HEK293 (cell line): ENCODE measurements around the gene UBIAD1.
A peak's percentile ranks its signal among the peaks of the same experiment; 100 is the strongest.

Experiments
- CTCF ChIA-PET: fragments of 350-600 bp; formaldehyde crosslinking; extraction: SDS; loops from one replicate; lab custom pipeline; 2021; ENCODE audit warnings: antibody characterized with exemption; lab: Yijun Ruan, JAX
- POLR2A ChIA-PET: fragments of 300-600 bp; formaldehyde crosslinking; extraction: SDS; loops from one replicate; lab custom pipeline; 2020; ENCODE audit warnings: antibody characterized with exemption, inconsistent platforms; lab: Yijun Ruan, JAX
- H3K27ac ChIP-seq: fragments of 200-500 bp; sonication (Bioruptor generic); 2 replicates; pipeline ENCODE4 v1.5.1; 2014; ENCODE audit warnings: low read depth, low read length, control low read depth, inconsistent platforms; ENCODE audit errors: extremely low read depth
- H3K36me3 ChIP-seq, 2 experiments: fragments of 200-500 bp in 1 of 2; sonication (Bioruptor generic) in 1 of 2; 1 replicate in 1 of 2; 2 replicates in 1 of 2; pipeline ENCODE4 v1.5.1; 2014 to 2017; ENCODE audit warnings: inconsistent platforms in 2 of 2, low read length in 2 of 2; ENCODE audit not compliant: control insufficient read depth in 2 of 2, insufficient read depth in 1 of 2
- H3K4me1 ChIP-seq: fragments of 200-500 bp; sonication (Bioruptor generic); 2 replicates; pipeline ENCODE4 v1.5.1; 2014; ENCODE audit warnings: mild to moderate bottlenecking, low read length, inconsistent platforms; ENCODE audit not compliant: control insufficient read depth, insufficient read depth
- H3K4me3 ChIP-seq: 2 replicates; pipeline ENCODE4 v1.5.1; 2011; ENCODE audit warnings: low read depth, mild to moderate bottlenecking, control low read depth, low read length, moderate library complexity
- H3K9me3 ChIP-seq: fragments of 200-500 bp; sonication (Bioruptor generic); 2 replicates; pipeline ENCODE4 v1.5.1; 2014; ENCODE audit warnings: low read depth, low read length, inconsistent platforms; ENCODE audit not compliant: control insufficient read depth, insufficient read depth
- AEBP2 ChIP-seq: fragments of 450-650 bp; formaldehyde crosslinking; IDR thresholded peaks from 2 replicates; pipeline ENCODE4 v1.5.1; 2016; ENCODE audit warnings: missing biosample characterization, missing genetic modification characterization, borderline replicate concordance
- BCL11A ChIP-seq: fragments of 450-650 bp; formaldehyde crosslinking; IDR thresholded peaks from 2 replicates; pipeline ENCODE4 v1.5.1; 2016; ENCODE audit warnings: low read depth, missing biosample characterization, missing genetic modification characterization
- FEZF1 ChIP-seq: fragments of 450-650 bp; formaldehyde crosslinking; IDR thresholded peaks from 2 replicates; pipeline ENCODE4 v1.5.1; 2016; ENCODE audit warnings: missing biosample characterization, missing genetic modification characterization
- GLI2 ChIP-seq: fragments of 450-650 bp; formaldehyde crosslinking; IDR thresholded peaks from 2 replicates; pipeline ENCODE4; 2017; ENCODE audit warnings: missing biosample characterization, missing genetic modification characterization, low read depth, borderline replicate concordance
- KLF1 ChIP-seq: fragments of 450-650 bp; formaldehyde crosslinking; IDR thresholded peaks from 2 replicates; pipeline ENCODE4 v1.5.1; 2016; ENCODE audit warnings: missing biosample characterization, missing genetic modification characterization
- SP3 ChIP-seq: fragments of 450-650 bp; formaldehyde crosslinking; IDR thresholded peaks from 2 replicates; pipeline ENCODE4 v1.5.1; 2016; ENCODE audit warnings: missing biosample characterization, missing genetic modification characterization
- SP7 ChIP-seq: fragments of 450-650 bp; formaldehyde crosslinking; IDR thresholded peaks from 2 replicates; pipeline ENCODE4 v1.5.1; 2016; ENCODE audit warnings: missing biosample characterization, missing genetic modification characterization
- ZBTB17 ChIP-seq: fragments of 450-650 bp; formaldehyde crosslinking; IDR thresholded peaks from 2 replicates; pipeline ENCODE4 v1.5.1; 2016; ENCODE audit warnings: missing biosample characterization, missing genetic modification characterization
- ZBTB20 ChIP-seq: fragments of 450-650 bp; formaldehyde crosslinking; IDR thresholded peaks from 2 replicates; pipeline ENCODE4 v1.5.1; 2016; ENCODE audit warnings: missing biosample characterization, missing genetic modification characterization
- ZFP3 ChIP-seq: fragments of 450-650 bp; formaldehyde crosslinking; IDR thresholded peaks from 2 replicates; pipeline ENCODE4 v1.5.1; 2016; ENCODE audit warnings: low read depth, missing biosample characterization, missing genetic modification characterization
- ZNF132 ChIP-seq: fragments of 450-650 bp; formaldehyde crosslinking; IDR thresholded peaks from 2 replicates; pipeline ENCODE4 v1.5.1; 2017; ENCODE audit warnings: missing biosample characterization, missing genetic modification characterization, borderline replicate concordance
- ZNF223 ChIP-seq: fragments of 450-650 bp; formaldehyde crosslinking; IDR thresholded peaks from 2 replicates; pipeline ENCODE4 v1.5.1; 2016; ENCODE audit warnings: missing biosample characterization, missing genetic modification characterization
- ZNF239 ChIP-seq: fragments of 450-650 bp; formaldehyde crosslinking; IDR thresholded peaks from 2 replicates; pipeline ENCODE4 v1.5.1; 2016; ENCODE audit warnings: missing biosample characterization, missing genetic modification characterization
- ZNF292 ChIP-seq: fragments of 450-650 bp; formaldehyde crosslinking; IDR thresholded peaks from 2 replicates; pipeline ENCODE4 v1.5.1; 2016; ENCODE audit warnings: low read depth, missing biosample characterization, missing genetic modification characterization, borderline replicate concordance
- ZNF335 ChIP-seq: fragments of 450-650 bp; formaldehyde crosslinking; conservative IDR thresholded peaks from 2 replicates; pipeline ENCODE4 v1.5.1; 2016; ENCODE audit warnings: missing biosample characterization, missing genetic modification characterization
- ZNF341 ChIP-seq: fragments of 450-650 bp; formaldehyde crosslinking; IDR thresholded peaks from 2 replicates; pipeline ENCODE4; 2016; ENCODE audit warnings: low read depth, missing biosample characterization, missing genetic modification characterization
- ZNF354C ChIP-seq: fragments of 450-650 bp; formaldehyde crosslinking; IDR thresholded peaks from 2 replicates; pipeline ENCODE4 v1.5.1; 2016; ENCODE audit warnings: missing biosample characterization, missing genetic modification characterization, low read depth, borderline replicate concordance
- ZNF558 ChIP-seq: fragments of 450-650 bp; formaldehyde crosslinking; IDR thresholded peaks from 2 replicates; pipeline ENCODE4 v1.5.1; 2016; ENCODE audit warnings: missing biosample characterization, missing genetic modification characterization
- ZNF560 ChIP-seq: fragments of 450-650 bp; formaldehyde crosslinking; IDR thresholded peaks from 2 replicates; pipeline ENCODE4 v1.5.1; 2017; ENCODE audit warnings: missing biosample characterization, missing genetic modification characterization, borderline replicate concordance
- ZNF585B ChIP-seq: fragments of 450-650 bp; formaldehyde crosslinking; IDR thresholded peaks from 2 replicates; pipeline ENCODE4 v1.5.1; 2016; ENCODE audit warnings: missing biosample characterization, missing genetic modification characterization
- ZNF623 ChIP-seq: fragments of 450-650 bp; formaldehyde crosslinking; IDR thresholded peaks from 2 replicates; pipeline ENCODE4 v1.5.1; 2016; ENCODE audit warnings: missing biosample characterization, missing genetic modification characterization
- ZNF639 ChIP-seq: fragments of 450-650 bp; formaldehyde crosslinking; IDR thresholded peaks from 2 replicates; pipeline ENCODE4 v1.5.1; 2016; ENCODE audit warnings: missing biosample characterization, missing genetic modification characterization
- ZNF645 ChIP-seq: fragments of 450-650 bp; formaldehyde crosslinking; IDR thresholded peaks from 2 replicates; pipeline ENCODE4; 2016; ENCODE audit warnings: missing biosample characterization, missing genetic modification characterization
- ZNF792 ChIP-seq: fragments of 450-650 bp; formaldehyde crosslinking; IDR thresholded peaks from 2 replicates; pipeline ENCODE4 v1.5.1; 2016; ENCODE audit warnings: missing biosample characterization, missing genetic modification characterization
- ZNF830 ChIP-seq: fragments of 450-650 bp; IDR thresholded peaks from 2 replicates; pipeline ENCODE4 v1.5.0; 2018; ENCODE audit warnings: missing biosample characterization, missing genetic modification characterization, low read depth, mild to moderate bottlenecking, moderate library complexity
- ZSCAN30 ChIP-seq: fragments of 450-650 bp; IDR thresholded peaks from 2 replicates; pipeline ENCODE4 v1.5.1; 2018; ENCODE audit warnings: missing biosample characterization, mild to moderate bottlenecking, missing genetic modification characterization, moderate library complexity
- TF ChIP-seq, protein P1 (sequence below): fragments of 450-650 bp; formaldehyde crosslinking; IDR thresholded peaks from 2 replicates; pipeline ENCODE4 v1.5.1; 2016; ENCODE audit warnings: missing biosample characterization, missing genetic modification characterization
- TF ChIP-seq, protein P2 (sequence below): fragments of 450-650 bp; formaldehyde crosslinking; IDR thresholded peaks from 2 replicates; pipeline ENCODE4 v1.5.1; 2017; ENCODE audit warnings: missing biosample characterization, missing genetic modification characterization
- TF ChIP-seq, protein P3 (sequence below): fragments of 450-650 bp; formaldehyde crosslinking; IDR thresholded peaks from 2 replicates; pipeline ENCODE4 v1.5.1; 2016; ENCODE audit warnings: missing biosample characterization, missing genetic modification characterization

The UBIAD1 gene

GRCh38 chr1:11298390-11299224, 25.6 kb downstream of the UBIAD1 start:
- H3K36me3 ChIP-seq = peaks cover 0 to 22% of the 10 kb centered on the region in 2 experiments; a peak in 1 of 3 replicates
- ChIA-PET CTCF (no interaction called here), POLR2A (no interaction called here)
- H3K4me1 ChIP-seq = no peaks in the 10 kb centered on the region
- H3K9me3 ChIP-seq = no peaks in the 10 kb centered on the region
- H3K4me3 ChIP-seq = no peak overlapping the region
- no peak overlapping the region for H3K27ac ChIP-seq
- TF ChIP-seq ZNF585B (tag by site-specific recombination) (no peak), ZNF830 (no peak), ZBTB17 (tag by site-specific recombination) (no peak), ZNF560 (tag by site-specific recombination) (0 out of 2 replicates have a peak, but pooled peaks have one; percentile 36), ZFP3 (no peak), GLI2 (tag by site-specific recombination) (peak; percentile 52; the same call in 1 of the 2 replicates), ZNF645 (tag by site-specific recombination) (no peak), SP3 (tag by site-specific recombination) (no peak), ZNF132 (no peak), ZNF341 (tag by site-specific recombination) (0 out of 2 replicates have a peak, but pooled peaks have one; percentile 20), SP7 (tag by site-specific recombination) (no peak), FEZF1 (tag by site-specific recombination) (no peak), ZSCAN30 (tag by site-specific recombination) (no peak), ZNF239 (tag by site-specific recombination) (no peak), ZNF292 (tag by site-specific recombination) (0 out of 2 replicates have a peak, but pooled peaks have one; percentile 22), ZNF639 (no peak), ZNF623 (tag by site-specific recombination) (peak; percentile 78), ZNF354C (tag by site-specific recombination) (peak; percentile 39; the same call in 1 of the 2 replicates), KLF1 (tag by site-specific recombination) (no peak), ZNF558 (tag by site-specific recombination) (peak; percentile 73), BCL11A (tag by site-specific recombination) (no peak), ZNF335 (tag by site-specific recombination) (no peak), AEBP2 (no peak), ZNF223 (tag by site-specific recombination) (no peak), ZNF792 (tag by site-specific recombination) (no peak), ZBTB20 (no peak)
- TF ChIP-seq, protein P1, sequence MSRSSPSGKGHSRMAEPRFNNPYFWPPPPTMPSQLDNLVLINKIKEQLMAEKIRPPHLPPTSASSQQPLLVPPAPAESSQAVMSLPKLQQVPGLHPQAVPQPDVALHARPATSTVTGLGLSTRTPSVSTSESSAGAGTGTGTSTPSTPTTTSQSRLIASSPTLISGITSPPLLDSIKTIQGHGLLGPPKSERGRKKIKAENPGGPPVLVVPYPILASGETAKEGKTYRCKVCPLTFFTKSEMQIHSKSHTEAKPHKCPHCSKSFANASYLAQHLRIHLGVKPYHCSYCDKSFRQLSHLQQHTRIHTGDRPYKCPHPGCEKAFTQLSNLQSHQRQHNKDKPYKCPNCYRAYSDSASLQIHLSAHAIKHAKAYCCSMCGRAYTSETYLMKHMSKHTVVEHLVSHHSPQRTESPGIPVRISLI (tag by site-specific recombination) = no peak
- TF ChIP-seq, protein P2, sequence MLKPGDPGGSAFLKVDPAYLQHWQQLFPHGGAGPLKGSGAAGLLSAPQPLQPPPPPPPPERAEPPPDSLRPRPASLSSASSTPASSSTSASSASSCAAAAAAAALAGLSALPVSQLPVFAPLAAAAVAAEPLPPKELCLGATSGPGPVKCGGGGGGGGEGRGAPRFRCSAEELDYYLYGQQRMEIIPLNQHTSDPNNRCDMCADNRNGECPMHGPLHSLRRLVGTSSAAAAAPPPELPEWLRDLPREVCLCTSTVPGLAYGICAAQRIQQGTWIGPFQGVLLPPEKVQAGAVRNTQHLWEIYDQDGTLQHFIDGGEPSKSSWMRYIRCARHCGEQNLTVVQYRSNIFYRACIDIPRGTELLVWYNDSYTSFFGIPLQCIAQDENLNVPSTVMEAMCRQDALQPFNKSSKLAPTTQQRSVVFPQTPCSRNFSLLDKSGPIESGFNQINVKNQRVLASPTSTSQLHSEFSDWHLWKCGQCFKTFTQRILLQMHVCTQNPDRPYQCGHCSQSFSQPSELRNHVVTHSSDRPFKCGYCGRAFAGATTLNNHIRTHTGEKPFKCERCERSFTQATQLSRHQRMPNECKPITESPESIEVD (tag by site-specific recombination) = no peak
- TF ChIP-seq, protein P3, sequence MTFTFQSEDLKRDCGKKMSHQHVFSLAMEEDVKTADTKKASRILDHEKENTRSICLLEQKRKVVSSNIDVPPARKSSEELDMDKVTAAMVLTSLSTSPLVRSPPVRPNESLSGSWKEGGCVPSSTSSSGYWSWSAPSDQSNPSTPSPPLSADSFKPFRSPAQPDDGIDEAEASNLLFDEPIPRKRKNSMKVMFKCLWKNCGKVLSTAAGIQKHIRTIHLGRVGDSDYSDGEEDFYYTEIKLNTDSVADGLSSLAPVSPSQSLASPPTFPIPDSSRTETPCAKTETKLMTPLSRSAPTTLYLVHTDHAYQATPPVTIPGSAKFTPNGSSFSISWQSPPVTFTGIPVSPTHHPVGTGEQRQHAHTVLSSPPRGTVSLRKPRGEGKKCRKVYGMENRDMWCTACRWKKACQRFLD (tag by site-specific recombination) = no peak
